ENCODE data around the gene AMPH.

- TF ChIP-seq, protein P1, sequence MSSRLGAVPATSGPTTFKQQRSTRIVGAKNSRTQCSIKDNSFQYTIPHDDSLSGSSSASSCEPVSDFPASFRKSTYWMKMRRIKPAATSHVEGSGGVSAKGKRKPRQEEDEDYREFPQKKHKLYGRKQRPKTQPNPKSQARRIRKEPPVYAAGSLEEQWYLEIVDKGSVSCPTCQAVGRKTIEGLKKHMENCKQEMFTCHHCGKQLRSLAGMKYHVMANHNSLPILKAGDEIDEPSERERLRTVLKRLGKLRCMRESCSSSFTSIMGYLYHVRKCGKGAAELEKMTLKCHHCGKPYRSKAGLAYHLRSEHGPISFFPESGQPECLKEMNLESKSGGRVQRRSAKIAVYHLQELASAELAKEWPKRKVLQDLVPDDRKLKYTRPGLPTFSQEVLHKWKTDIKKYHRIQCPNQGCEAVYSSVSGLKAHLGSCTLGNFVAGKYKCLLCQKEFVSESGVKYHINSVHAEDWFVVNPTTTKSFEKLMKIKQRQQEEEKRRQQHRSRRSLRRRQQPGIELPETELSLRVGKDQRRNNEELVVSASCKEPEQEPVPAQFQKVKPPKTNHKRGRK (CRISPR knock-in tag; IDR thresholded peaks at IDR 0.05; ENCODE audit: borderline replicate concordance) = no peak
- no peak for TF ChIP-seq CTCF (IDR thresholded peaks at IDR 0.05)
- TF ChIP-seq ZNF263 (CRISPR knock-in tag; IDR thresholded peaks at IDR 0.05; ENCODE audit: low read depth) = no peak
- TF ChIP-seq MYBL2 (CRISPR knock-in tag; IDR thresholded peaks at IDR 0.05) = no peak
- no peak for TF ChIP-seq ZNF423 (CRISPR knock-in tag; IDR thresholded peaks at IDR 0.05)
- TF ChIP-seq, protein P2, sequence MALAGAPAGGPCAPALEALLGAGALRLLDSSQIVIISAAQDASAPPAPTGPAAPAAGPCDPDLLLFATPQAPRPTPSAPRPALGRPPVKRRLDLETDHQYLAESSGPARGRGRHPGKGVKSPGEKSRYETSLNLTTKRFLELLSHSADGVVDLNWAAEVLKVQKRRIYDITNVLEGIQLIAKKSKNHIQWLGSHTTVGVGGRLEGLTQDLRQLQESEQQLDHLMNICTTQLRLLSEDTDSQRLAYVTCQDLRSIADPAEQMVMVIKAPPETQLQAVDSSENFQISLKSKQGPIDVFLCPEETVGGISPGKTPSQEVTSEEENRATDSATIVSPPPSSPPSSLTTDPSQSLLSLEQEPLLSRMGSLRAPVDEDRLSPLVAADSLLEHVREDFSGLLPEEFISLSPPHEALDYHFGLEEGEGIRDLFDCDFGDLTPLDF (CRISPR knock-in tag; IDR thresholded peaks at IDR 0.05) = no peak
Observed at GRCh38 chr7:38432671-38433070, 198.5 kb downstream of the AMPH start.
